K562 (cell line): Measurements from ENCODE around the gene MIER2. TPM values are rescaled to one million over a fixed set of nuclear protein-coding genes. Genes with fewer than 3 reads are reported as not detected.

Experiments
- BCOR ChIP-seq: fragments of 450-650 bp; IDR thresholded peaks from 2 replicates; pipeline ENCODE4 v1.6.1; 2016
- E2F1 ChIP-seq: sonication (generic); formaldehyde crosslinking; IDR thresholded peaks from 2 replicates; pipeline ENCODE4 v1.8.1; 2023; ENCODE audit warnings: mild to moderate bottlenecking, missing genetic modification reagents, moderate library complexity
- FOXM1 ChIP-seq, 2 experiments: fragments of 450-650 bp in 1 of 2; sonication (generic) in 1 of 2; formaldehyde crosslinking in 1 of 2; IDR thresholded peaks; 2 replicates each; pipeline versions ENCODE4 v1.6.1 to v1.9.0; 2017 to 2022; ENCODE audit warnings: low read depth in 2 of 2, mild to moderate bottlenecking in 2 of 2, missing genetic modification reagents in 1 of 2, moderate library complexity in 1 of 2
- GTF2E2 ChIP-seq: fragments of 200-800 bp; sonication (Bioruptor generic); IDR thresholded peaks from 2 replicates; pipeline ENCODE4 v1.6.1; 2016; ENCODE audit warnings: missing genetic modification characterization, missing compliant biosample characterization
- HMG20A ChIP-seq: fragments of 450-650 bp; formaldehyde crosslinking; conservative IDR thresholded peaks from 2 replicates; pipeline ENCODE4 v1.4.0; 2020; ENCODE audit warnings: mild to moderate bottlenecking, mixed read lengths
- NCOA4 ChIP-seq: fragments of 450-650 bp; IDR thresholded peaks from 2 replicates; pipeline ENCODE4 v1.6.1; 2018; ENCODE audit warnings: mild to moderate bottlenecking; ENCODE audit not compliant: partially characterized antibody
- PML ChIP-seq: IDR thresholded peaks from 2 replicates; pipeline ENCODE4 v1.6.1; 2012; ENCODE audit warnings: low read length, inconsistent platforms
- POLR2A ChIP-seq: fragments of 450-650 bp; conservative IDR thresholded peaks from 2 replicates; pipeline ENCODE4 v1.6.1; 2016
- RREB1 ChIP-seq: fragments of 250-450 bp; sonication (Bioruptor Pico); IDR thresholded peaks from 2 replicates; pipeline ENCODE4 v1.4.0; 2020
- STAT6 ChIP-seq: sonication (generic); formaldehyde crosslinking; IDR thresholded peaks from 2 replicates; pipeline ENCODE4 v1.8.1; 2023; ENCODE audit warnings: mild to moderate bottlenecking, missing genetic modification reagents
- TAL1 ChIP-seq: fragments of 450-650 bp; IDR thresholded peaks from 2 replicates; pipeline ENCODE4 v1.6.1; 2016; ENCODE audit warnings: mild to moderate bottlenecking
- TBP ChIP-seq: optimal IDR thresholded peaks from 2 replicates; pipeline ENCODE3; 2011; ENCODE audit warnings: low read depth, low read length, improper control_type of control experiment
- USF1 ChIP-seq: sonication (generic); formaldehyde crosslinking; IDR thresholded peaks from 2 replicates; pipeline ENCODE4 v1.9.0; 2022; ENCODE audit warnings: mild to moderate bottlenecking, missing genetic modification reagents
- USF2 ChIP-seq: sonication (generic); formaldehyde crosslinking; IDR thresholded peaks from 2 replicates; pipeline ENCODE4 v1.5.0; 2020; ENCODE audit warnings: missing genetic modification reagents
- ZNF133 ChIP-seq: fragments of 250-450 bp; sonication (Bioruptor Pico); IDR thresholded peaks from 2 replicates; pipeline ENCODE4 v1.4.0; 2020; ENCODE audit warnings: mild to moderate bottlenecking
- ZNF134 ChIP-seq: fragments of 250-450 bp; sonication (Bioruptor Pico); conservative IDR thresholded peaks from 2 replicates; pipeline ENCODE4 v1.4.0; 2020
- polyA plus RNA-seq, 8 experiments: library from polyadenylated mRNA; depleted of rRNA in 4 of 8; stranded (reverse) in 5 of 8; unstranded in 3 of 8; fragments of >200 nt; fragmentation: Nextera tagmentation in 2 of 8; fragmentation: Illumina TruSeq in 1 of 8; extraction: Ambion mirVana in 2 of 8; extraction: Trizol in 1 of 8; gene quantifications; 2 replicates each; pipeline versions ENCODE4 v1.2.1 to v1.2.3, GENCODE V29; 2011 to 2014; ENCODE audit warnings: inconsistent platforms in 1 of 8, missing spikeins in 1 of 8
- total RNA-seq, 7 experiments: library from RNA; depleted of rRNA in 6 of 7; stranded (reverse); fragments of >200 nt in 6 of 7; fragmentation: Illumina TruSeq in 2 of 7; extraction: Trizol in 2 of 7; gene quantifications; 2 replicates each; pipeline versions ENCODE4 v1.2.1 to v1.2.3, GENCODE V29; 2011 to 2021; ENCODE audit warnings: low replicate concordance in 1 of 7

Gene MIER2
- total and polyA plus RNA-seq, 9 of the 15 experiments (the other 6 are each of a cell fraction or from before 2014, with no cell fraction given): 0.46 to 34.7 (median 15.6) TPM

- TF ChIP-seq RREB1 (no peak), POLR2A (peak; percentile 74), FOXM1 (IDR thresholded peaks at IDR 0.05; ENCODE audit: low read depth) (no peak), FOXM1 (CRISPR knock-in tag; IDR thresholded peaks at IDR 0.05; ENCODE audit: low read depth) (peak; percentile 75; the same call in 1 of the 2 replicates), ZNF134 (CRISPR knock-in tag) (no peak), USF1 (peak; percentile 58), USF2 (peak; percentile 56), ZNF133 (CRISPR knock-in tag) (no peak), HMG20A (CRISPR knock-in tag) (no peak), BCOR (no peak), NCOA4 (no peak), TBP (peak; percentile 60), PML (0 out of 2 replicates have a peak, but pooled peaks have one; percentile 49), E2F1 (CRISPR knock-in tag) (peak; percentile 53; the same call in 1 of the 2 replicates), STAT6 (no peak), GTF2E2 (no peak), TAL1 (no peak)
These were observed at the start of gene MIER2 (continued) for GRCh38 chr19:344625-345319.
